ENCODE data around the gene UST.

DNA sequence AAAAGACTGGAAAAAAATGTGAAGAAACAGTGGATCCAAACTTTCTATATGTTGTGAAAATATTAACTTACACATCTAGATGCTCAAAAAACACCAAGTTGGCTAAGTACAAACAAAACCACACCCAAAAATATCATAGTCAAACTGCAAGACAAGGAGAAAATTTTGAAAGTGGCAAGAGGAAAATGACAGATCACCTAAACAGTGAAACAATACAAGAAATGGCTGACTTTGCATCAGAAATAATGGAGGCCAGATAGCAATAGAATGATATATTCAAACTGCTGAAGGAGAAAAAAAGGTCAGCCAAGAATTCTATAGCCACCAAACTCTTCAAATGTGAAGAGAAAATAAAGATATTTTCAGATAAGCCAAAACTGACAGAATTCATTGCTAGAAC is 22.4 kb upstream of the UST start:
- TF ChIP-seq CTCF (IDR thresholded peaks at IDR 0.05) (no peak), ZFX (IDR thresholded peaks at IDR 0.05; ENCODE audit: borderline replicate concordance) (no peak)
